Suprapubic skin (tissue), 4 donors: ENCODE results near the gene JAML. TPM values are rescaled to one million over a fixed set of nuclear protein-coding genes. Genes with fewer than 3 reads are reported as not detected.

Experiments used
- DNase-seq, 2 donors: peaks; one replicate each; pipeline ENCODE4 v3.0.0-alpha.2; 2019; ENCODE audit warnings: low spot score in 2 of 2
- H3K27ac ChIP-seq: fragments of 200-600 bp; sonication (generic); one replicate; pipeline ENCODE4 v1.5.1; 2019
- H3K27me3 ChIP-seq: fragments of 200-600 bp; sonication (generic); one replicate; pipeline ENCODE4 v1.5.1; 2019
- H3K36me3 ChIP-seq: fragments of 200-600 bp; sonication (generic); one replicate; pipeline ENCODE4 v1.5.1; 2019
- H3K4me1 ChIP-seq: fragments of 200-600 bp; sonication (generic); one replicate; pipeline ENCODE4 v1.5.1; 2019
- H3K4me3 ChIP-seq: fragments of 200-600 bp; sonication (generic); one replicate; pipeline ENCODE4 v1.5.1; 2019; ENCODE audit warnings: mild to moderate bottlenecking
- H3K9me3 ChIP-seq: fragments of 200-600 bp; sonication (generic); one replicate; pipeline ENCODE4 v1.5.1; 2019
- EP300 ChIP-seq: sonication (generic); formaldehyde crosslinking; IDR thresholded peaks from one replicate; pipeline ENCODE4 v1.6.1; 2017; ENCODE audit warnings: antibody characterized with exemption
- POLR2A ChIP-seq, 2 donors: fragments of 450-650 bp; IDR thresholded peaks; one replicate each; pipeline ENCODE4 v1.6.1; 2017; ENCODE audit warnings: antibody characterized with exemption in 2 of 2, mild to moderate bottlenecking in 2 of 2, moderate library complexity in 2 of 2
- POLR2AphosphoS5 ChIP-seq, 3 donors: sonication (generic); formaldehyde crosslinking; IDR thresholded peaks; one replicate each; pipeline ENCODE4 v1.6.1; 2017; ENCODE audit warnings: antibody characterized with exemption in 3 of 3
- WGBS: methylation state at CpG from one replicate; pipeline ENCODE4 v1.1.5; 2018; 5-methylcytosine and 5-hydroxymethylcytosine counted together
- total RNA-seq, 4 donors: library from RNA; depleted of rRNA; stranded (reverse); fragments of >200 nt; gene quantifications; one replicate each; pipeline ENCODE4 v1.1.0, GENCODE V29; 2016
- TF ChIP-seq, protein P1 (sequence below), 2 donors: fragments of 200-600 bp in 1 of 2; fragments of 450-650 bp in 1 of 2; sonication (generic) in 1 of 2; IDR thresholded peaks; one replicate each; pipeline ENCODE4 v1.5.1; 2016 to 2019; ENCODE audit warnings: antibody characterized with exemption in 2 of 2, mild to moderate bottlenecking in 1 of 2, moderate library complexity in 1 of 2

Gene JAML
- total RNA-seq, 4 donors from 2014 or later, result 1.1 to 4.9 (median 2.1) TPM; not detected in 1

DNA sequence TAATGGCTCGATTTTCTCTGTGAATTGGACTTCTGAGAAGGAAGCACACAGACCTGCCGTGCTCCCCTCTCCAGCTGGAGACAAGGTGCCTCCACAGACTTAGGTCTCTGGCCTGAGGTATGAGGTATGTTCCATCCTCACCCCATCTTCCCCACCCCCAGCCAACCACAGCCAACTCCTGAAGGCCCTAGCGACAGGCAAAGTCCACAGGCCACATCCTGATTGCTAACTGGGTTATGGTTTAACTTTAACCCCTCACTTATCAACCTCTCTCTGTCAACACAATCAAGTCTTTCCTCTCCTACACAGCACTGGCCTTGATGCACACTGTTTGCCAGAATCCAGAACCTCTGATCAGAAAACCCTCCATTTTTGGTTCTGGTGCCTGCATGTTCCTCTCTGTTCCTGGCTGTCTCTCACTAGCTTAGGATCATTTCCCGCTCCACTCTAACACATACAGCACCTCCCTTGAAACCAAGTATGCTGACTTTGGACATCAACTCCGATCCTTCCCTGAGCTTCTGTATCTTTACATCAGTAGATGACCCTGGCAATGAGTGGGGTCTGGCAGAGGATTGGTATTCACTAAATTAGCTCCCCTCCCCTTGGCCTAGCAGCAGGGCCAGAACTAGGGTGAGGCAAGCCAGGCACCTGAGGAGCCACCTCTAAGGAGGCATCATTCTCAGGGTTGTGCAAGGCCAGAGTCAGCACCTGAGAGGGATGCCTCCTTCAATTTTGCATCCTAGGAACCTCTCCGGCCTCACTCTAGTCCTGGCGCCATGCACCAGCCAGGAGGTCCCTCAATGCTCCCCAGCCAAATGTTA is 22.0 kb downstream of the JAML start:
- no peaks in the 10 kb centered on the region for H3K36me3 ChIP-seq
- H3K4me1 ChIP-seq, result peaks cover 12% of the 10 kb centered on the region
- DNase-seq, result no peak
- 81% methylated on average over 7 of the region's 7 CpGs for WGBS
- no peak overlapping the region for H3K4me3 ChIP-seq
- TF ChIP-seq EP300, result no peak
- TF ChIP-seq POLR2AphosphoS5 (IDR thresholded peaks at IDR 0.05), result no peak
- TF ChIP-seq, protein P1, sequence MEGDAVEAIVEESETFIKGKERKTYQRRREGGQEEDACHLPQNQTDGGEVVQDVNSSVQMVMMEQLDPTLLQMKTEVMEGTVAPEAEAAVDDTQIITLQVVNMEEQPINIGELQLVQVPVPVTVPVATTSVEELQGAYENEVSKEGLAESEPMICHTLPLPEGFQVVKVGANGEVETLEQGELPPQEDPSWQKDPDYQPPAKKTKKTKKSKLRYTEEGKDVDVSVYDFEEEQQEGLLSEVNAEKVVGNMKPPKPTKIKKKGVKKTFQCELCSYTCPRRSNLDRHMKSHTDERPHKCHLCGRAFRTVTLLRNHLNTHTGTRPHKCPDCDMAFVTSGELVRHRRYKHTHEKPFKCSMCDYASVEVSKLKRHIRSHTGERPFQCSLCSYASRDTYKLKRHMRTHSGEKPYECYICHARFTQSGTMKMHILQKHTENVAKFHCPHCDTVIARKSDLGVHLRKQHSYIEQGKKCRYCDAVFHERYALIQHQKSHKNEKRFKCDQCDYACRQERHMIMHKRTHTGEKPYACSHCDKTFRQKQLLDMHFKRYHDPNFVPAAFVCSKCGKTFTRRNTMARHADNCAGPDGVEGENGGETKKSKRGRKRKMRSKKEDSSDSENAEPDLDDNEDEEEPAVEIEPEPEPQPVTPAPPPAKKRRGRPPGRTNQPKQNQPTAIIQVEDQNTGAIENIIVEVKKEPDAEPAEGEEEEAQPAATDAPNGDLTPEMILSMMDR (IDR thresholded peaks at IDR 0.05), result no peak
- no peak for TF ChIP-seq POLR2A (IDR thresholded peaks at IDR 0.05)
- no peak overlapping the region for H3K27ac ChIP-seq
- no peaks in the 10 kb centered on the region for H3K9me3 ChIP-seq
- H3K27me3 ChIP-seq, result no peaks in the 10 kb centered on the region

DNA sequence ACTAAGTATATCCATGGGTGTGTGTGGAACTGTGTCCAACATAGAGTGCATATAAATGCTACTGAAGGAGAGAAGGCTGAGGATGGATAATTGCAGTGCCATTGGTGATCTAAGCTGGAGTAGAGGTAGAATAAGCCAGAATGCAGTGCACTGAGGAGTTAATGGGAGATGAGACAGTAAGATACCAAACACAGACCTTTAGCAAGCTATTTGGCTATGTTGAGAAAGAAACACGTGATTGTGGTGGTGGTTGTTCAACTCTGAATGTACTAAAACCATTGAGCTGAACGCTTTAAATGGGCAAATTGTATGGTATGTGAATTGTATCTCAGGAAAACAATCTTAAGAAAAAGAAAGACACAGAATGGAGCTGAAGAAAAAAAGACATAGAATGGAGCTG is 22.8 kb downstream of the JAML start:
- H3K27me3 ChIP-seq, result no peaks in the 10 kb centered on the region
- DNase-seq, result no peak
- peaks cover 17% of the 10 kb centered on the region for H3K4me1 ChIP-seq
- no peak overlapping the region for H3K27ac ChIP-seq
- no peak overlapping the region for H3K4me3 ChIP-seq
- TF ChIP-seq POLR2A (IDR thresholded peaks at IDR 0.05) (no peak), EP300 (no peak), POLR2AphosphoS5 (IDR thresholded peaks at IDR 0.05) (no peak)
- TF ChIP-seq, protein P1 (IDR thresholded peaks at IDR 0.05), result no peak
- 85% methylated on average over 2 of the region's 2 CpGs for WGBS
- H3K9me3 ChIP-seq, result no peaks in the 10 kb centered on the region
- no peaks in the 10 kb centered on the region for H3K36me3 ChIP-seq

DNA sequence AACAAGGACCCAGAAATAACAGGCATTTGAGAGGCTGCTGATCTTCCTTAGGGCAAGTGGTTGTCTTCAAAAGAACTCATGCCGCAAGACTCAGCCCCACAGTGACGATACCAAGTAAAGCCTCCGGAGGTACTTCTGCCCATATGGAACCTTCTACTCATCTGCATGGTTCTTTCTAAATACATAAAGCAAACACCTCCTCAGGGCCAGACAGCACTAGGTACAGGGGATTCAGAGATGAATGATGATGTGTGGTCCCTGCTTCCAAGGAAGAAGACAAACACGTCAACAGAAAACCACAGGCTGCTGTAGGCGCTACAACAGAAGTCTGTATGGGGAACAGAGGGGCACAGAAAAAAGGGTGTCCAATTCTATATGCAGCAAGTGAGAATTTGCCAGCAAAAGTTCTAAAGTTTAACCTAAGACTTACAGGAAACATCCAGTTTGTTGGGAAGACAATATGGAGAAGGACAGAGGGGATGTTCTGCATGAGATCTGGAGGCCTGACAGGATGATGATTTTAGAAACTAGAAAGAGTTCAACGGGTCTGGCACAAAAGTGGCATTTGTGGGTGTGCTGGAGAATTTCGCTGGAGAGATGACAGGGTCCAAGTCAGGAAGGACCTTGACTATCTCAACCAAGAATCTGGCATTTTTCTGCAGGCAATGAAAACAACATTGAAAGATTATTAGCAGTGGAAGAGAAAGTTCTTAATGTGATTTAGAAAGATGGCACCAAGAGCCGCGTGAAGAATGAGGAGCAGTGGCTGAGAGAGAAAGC is 23.7 kb downstream of the JAML start:
- no peaks in the 10 kb centered on the region for H3K9me3 ChIP-seq
- H3K27me3 ChIP-seq, result no peaks in the 10 kb centered on the region
- no peak for DNase-seq
- no peaks in the 10 kb centered on the region for H3K36me3 ChIP-seq
- no peak for TF ChIP-seq EP300
- TF ChIP-seq POLR2AphosphoS5 (IDR thresholded peaks at IDR 0.05), result no peak
- TF ChIP-seq, protein P1 (IDR thresholded peaks at IDR 0.05), result no peak
- TF ChIP-seq POLR2A (IDR thresholded peaks at IDR 0.05), result no peak
- no peak overlapping the region for H3K27ac ChIP-seq
- H3K4me1 ChIP-seq, result peaks cover 17% of the 10 kb centered on the region
- no peak overlapping the region for H3K4me3 ChIP-seq
- WGBS, result 90% methylated on average over 9 of the region's 9 CpGs

DNA sequence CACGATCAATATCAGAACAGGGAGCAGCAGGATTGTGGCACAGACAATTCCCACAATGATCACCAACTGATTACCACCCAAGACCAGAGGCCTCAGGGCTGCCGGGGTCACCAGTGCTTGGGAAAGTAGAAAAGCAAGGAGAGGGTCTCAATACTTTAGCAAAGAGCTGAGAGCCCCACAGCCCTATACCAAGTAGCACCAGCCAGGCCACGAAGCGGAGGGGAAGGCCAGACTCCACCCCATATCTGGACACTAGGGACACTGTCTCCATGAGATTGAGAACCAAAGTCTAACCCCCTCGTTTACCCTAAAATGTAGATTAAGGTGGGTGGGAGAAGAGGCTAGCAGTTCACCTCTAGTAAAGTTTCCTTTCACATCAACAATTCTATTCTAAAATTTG is 24.3 kb downstream of the JAML start:
- 85% methylated on average over 5 of the region's 5 CpGs for WGBS
- no peaks in the 10 kb centered on the region for H3K36me3 ChIP-seq

DNA sequence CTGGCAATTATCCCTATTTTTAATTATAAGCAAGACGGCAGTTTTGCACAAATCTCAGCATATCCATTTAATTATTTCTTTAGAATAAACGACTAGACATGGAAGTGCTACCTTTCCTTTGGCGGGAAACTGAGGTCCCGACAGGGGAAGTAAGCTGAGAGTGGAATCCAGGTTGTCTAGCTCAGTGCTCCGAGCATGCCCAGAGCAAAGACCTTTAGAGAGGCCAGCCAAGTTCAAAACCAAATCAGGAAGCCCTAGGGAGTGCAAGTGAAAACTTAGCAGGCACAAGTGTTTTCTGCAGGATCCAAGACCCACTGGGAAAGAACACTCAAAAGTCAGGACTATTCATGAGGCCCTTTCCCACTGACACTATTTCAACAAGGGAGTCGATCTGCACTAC is 25.7 kb downstream of the JAML start:
- DNase-seq, result no peak
- Histone ChIP-seq H3K27ac (no peak overlapping the region), H3K27me3 (no peaks in the 10 kb centered on the region), H3K4me3 (no peak overlapping the region), H3K4me1 (peaks cover 34% of the 10 kb centered on the region), H3K9me3 (no peaks in the 10 kb centered on the region), H3K36me3 (no peaks in the 10 kb centered on the region)
- WGBS, result 72% methylated on average over 6 of the region's 6 CpGs
- TF ChIP-seq EP300, result no peak
- no peak for TF ChIP-seq POLR2AphosphoS5 (IDR thresholded peaks at IDR 0.05)
- no peak for TF ChIP-seq POLR2A (IDR thresholded peaks at IDR 0.05)
- TF ChIP-seq, protein P1 (IDR thresholded peaks at IDR 0.05), result no peak

More for the DNA sequence above, 24.3 kb downstream of the JAML start:
- no peak overlapping the region for H3K4me3 ChIP-seq
- H3K4me1 ChIP-seq, result peaks cover 21% of the 10 kb centered on the region
- H3K27ac ChIP-seq, result no peak overlapping the region
- H3K27me3 ChIP-seq, result no peaks in the 10 kb centered on the region
- TF ChIP-seq EP300 (no peak), POLR2A (IDR thresholded peaks at IDR 0.05) (no peak)
- no peaks in the 10 kb centered on the region for H3K9me3 ChIP-seq
- DNase-seq, result no peak
